GM21381 (cell line): ENCODE measurements around the gene SUGP2.
A peak's percentile ranks its signal among the peaks of the same experiment; 100 is the strongest.

ENCODE experiments used
- ATAC-seq: cut with Tn5 transposase; IDR thresholded peaks from one replicate; pipeline ENCODE4 v1.9.1; 2021; ENCODE audit warnings: mild to moderate bottlenecking, moderate library complexity; ENCODE audit not compliant: unreplicated experiment

The SUGP2 gene

DNA sequence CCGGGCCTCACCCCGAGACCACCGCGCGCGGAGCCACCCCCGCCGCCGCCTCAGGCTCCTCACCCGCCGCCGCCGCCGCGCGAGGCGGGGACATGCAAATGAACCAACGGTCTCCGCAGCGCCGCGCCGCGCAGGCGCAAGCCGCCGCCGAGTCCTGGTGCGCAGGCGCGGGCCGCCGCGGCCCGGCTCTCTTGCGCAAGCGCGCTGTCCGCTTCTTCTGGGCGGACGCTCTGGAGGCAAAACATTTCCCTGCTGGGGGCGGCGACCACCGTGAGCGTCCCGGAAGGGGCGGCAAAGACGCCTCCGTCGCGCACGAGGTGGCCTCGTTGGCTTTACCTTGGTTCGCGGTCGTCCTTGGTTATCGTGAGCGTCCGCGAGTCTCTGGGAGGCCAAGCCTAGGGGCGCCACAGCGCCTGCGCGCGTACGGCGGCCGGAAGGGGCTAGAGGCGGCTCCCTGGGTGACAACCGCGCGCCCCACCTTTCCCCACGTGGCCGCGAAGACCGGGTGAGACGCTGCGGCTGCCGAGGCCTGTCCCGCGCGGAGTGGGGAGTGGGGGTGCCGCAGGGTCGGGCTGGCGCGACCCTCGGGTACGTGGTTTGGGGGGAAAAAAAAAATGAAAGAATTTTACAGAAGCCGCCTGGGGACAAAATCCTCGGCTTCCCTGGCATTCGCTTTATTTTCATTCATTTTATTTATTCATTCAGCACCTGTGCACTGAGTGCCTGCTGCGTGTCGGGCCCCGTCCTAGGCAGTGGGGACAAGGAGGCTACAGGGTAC is at the start of gene SUGP2, which contains the start of gene ARMC6:
SUGP2 (minus strand) TSS at position 92 of the 778 bp plus-strand sequence. CDS start 2,446 bp downstream, outside the sequence.
ARMC6 (plus strand) TSS at position 178 of the 778 bp plus-strand sequence. CDS start 607 bp downstream, outside the sequence.
- ATAC-seq: peak; percentile 70

DNA sequence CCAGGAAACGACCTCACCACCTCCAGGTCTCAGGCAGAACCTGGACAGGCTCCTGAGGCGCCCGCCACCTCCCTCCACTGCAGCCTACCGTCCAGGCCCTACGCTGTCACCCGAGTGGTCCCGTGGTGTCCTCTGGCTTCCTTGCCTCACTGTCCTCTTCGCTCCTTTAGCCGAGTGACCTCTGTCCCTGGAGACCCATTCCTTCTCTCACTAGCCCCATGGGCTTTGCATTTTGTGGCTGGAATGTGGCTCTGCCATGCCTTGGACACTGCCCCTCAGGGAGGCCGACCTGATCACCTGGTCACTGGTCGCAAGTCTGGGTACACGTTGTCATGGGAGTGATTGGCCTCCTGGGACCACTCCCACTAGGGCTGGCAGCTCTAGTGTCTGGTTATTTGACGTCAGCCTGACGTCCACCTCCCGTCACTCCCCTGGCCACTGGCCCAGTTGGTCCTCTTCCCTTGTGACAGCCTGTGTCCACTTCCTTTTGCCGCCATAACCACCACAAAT is 48.4 kb upstream of the SUGP2 start:
- ATAC-seq: no peak

DNA sequence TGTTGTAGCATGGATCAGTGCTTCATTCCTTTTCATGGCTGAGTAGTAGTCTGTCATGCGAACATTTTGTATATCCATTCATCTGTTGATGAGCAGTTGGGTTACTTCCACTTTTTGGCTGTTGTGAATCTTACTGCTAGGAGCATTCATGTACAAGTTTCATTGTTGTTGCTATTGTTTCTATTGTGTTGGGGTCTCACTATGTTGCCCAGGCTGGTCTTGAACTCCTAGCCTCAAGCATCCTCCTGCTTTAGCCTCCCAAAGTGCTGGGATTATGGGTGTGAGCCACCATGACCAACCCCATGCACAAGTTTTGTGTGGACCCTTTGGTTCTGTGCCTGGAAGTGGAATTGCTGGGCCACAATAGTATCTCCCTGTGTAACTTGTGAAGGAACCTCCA is 46.3 kb upstream of the SUGP2 start:
- no peak for ATAC-seq

DNA sequence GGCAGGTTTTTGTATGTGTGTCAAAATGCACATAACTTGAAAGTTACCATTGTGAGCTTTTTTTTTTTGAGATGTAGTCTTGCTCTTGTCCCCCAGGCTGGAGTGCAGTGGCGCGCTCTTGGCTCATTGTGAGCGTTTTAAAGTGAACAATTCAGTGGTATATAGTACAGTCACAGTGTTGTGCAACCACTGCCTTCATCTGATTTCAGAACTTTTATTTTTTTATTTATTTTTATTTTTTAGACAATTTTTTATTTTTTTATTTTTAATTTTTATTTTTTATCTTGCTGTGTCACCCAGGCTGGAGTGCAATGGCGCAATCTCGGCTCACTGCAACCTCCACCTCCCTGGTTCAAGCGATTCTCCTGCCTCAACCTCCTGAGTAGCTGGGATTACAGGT is 45.5 kb upstream of the SUGP2 start:
- ATAC-seq: no peak

DNA sequence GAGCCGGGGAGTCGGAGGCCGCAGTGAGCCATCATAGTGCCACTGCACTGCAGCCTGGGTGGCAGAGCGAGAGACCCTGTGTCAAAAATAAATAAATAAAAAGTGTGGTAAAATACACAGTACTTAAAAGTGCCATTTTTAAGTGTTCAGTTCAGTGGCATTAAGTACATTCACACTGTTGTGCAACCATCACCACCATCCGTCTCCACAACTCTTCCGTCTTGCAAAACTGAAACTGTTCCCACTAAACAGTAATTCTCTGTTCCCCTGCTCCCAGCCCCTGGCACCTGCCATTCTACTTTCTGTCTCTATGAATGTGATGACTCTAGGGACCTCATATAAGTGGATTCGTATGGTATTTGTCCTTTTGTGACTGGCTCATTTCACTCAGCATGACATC is 43.8 kb upstream of the SUGP2 start:
- ATAC-seq: no peak

DNA sequence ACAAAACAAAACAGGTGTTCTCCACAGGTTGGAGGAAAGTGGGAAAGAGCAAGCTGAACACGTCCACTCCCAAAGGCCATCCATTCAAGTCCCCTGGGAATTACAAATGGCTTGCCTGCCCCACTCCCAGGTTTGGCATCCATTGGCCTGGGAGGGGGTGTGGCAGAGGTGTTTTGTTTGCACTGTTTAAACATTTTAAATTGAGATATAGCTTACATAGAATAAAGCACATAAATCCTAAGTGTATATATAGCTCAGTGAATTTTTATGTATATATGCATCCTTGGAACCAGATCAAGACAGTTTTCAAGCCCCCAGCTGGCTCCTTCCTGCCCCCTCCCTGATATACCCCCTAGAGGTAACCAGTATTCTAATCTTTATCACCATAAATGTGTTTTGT is 43.2 kb upstream of the SUGP2 start:
- ATAC-seq: no peak

DNA sequence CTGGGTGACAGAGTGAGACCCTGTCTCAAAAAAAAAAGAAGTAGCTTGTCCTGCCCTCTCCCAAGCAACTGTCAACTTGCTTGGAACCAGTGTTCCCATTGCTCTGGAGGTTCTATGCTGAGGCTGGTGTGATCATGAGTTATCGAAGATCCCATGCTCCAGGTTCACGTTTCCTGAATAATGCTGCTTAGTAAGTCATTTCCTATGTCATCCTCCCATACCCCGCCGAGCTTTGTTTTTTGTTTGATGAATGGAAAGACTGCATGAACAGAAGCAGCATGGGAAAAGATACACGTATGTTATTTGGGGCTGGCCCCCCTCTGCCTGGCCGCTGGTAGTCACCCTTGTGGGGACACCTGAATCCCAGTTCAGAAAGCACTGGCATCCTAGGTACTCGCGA is 41.8 kb upstream of the SUGP2 start:
- ATAC-seq: no peak

DNA sequence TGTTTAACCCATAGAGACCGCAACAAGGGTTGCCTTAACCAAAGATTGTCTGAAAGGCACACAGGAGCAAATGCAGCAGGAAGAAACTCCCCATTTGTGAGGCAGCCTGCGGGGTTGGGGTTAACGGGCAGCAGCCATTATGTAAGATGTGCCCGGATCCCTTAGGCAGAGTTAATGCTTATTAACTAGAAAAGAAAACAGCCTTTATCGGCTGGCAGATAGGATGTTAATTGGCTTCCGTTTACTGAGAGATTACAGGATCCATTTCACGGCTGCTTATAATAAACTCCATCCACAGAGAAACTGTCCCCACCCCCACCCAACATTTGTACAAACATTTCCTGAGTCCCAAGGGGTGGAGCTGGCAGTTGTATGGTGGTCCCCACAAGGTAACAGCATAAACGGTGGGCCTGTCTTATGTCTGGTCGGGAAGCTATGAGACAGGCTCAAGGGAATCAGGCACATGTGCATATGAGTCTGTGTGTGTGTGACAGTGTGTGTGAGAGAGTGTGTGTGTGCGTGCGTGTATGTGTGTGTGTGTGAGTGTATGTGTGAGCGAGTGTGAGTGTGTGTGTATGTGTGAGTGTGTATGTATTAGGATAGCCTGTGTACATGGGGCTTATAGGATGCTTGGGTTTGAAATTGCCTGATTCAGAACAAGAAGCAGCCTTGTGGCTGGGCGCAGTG is 41.0 kb upstream of the SUGP2 start:
- ATAC-seq: no peak

DNA sequence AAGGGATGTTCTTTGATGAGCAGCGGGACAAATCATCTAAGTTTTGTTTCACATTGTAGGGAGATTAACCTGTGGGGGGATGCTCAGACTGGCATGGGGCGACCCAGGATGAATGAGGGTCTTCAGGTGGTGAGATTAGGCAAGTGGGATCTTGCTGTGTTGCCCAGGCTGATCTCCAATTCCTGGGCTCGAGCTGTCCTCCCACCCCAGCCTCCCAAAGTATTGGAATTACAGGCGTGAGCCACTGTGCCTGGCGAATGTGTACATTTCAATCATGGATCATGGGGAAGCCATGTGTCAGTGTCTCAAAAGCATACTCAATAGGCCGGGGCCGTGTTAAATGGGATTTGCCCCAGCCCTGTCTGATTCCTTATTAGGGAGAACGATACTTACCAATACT is 38.6 kb upstream of the SUGP2 start:
- no peak for ATAC-seq

DNA sequence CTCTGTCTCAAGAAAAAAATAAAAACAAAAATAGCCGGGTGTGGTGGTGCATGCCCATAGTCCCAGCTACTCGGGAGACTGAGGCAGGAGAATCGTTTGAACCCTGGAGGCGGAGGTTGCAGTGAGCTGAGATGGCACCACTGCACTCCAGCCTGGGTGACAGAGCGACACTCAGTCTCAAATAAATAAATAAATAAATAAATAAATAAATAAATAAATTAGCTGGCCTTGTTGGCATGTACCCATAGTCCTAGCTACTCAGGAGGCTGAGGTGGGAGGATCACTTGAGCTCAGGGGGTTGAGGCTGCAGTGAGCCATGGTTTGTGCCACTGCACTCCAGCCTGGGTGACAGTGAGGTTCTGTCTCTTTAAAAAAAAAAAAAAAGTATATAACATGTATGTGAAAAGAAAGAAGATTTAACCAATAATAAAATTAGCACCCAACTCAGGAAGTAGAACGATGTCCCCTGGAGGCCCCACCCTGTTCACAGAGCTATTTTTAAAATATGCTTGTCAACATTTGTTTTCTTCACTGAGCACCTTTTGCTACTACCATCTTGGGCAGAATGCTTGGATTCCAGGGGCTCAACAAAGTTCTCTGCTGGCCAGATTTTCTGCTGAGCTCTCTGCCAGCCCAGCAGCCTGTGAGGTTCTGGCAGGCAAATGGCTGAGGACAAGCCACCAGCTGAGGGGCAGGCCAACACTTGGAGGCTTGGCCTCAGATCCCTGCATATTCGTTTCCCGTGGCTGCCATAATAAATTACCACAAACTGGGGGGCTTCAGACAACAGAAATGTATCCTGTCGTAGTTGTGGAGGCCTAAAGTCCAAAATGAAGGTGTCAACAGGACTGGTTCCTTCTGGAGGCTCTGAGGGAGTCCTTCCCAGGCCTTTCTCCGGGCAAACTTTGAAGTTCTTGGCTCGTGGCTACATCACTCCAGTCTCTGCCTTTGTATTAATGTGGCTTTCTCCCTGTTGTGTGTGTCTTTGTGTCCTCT is 35.6 kb upstream of the SUGP2 start:
- no peak for ATAC-seq

DNA sequence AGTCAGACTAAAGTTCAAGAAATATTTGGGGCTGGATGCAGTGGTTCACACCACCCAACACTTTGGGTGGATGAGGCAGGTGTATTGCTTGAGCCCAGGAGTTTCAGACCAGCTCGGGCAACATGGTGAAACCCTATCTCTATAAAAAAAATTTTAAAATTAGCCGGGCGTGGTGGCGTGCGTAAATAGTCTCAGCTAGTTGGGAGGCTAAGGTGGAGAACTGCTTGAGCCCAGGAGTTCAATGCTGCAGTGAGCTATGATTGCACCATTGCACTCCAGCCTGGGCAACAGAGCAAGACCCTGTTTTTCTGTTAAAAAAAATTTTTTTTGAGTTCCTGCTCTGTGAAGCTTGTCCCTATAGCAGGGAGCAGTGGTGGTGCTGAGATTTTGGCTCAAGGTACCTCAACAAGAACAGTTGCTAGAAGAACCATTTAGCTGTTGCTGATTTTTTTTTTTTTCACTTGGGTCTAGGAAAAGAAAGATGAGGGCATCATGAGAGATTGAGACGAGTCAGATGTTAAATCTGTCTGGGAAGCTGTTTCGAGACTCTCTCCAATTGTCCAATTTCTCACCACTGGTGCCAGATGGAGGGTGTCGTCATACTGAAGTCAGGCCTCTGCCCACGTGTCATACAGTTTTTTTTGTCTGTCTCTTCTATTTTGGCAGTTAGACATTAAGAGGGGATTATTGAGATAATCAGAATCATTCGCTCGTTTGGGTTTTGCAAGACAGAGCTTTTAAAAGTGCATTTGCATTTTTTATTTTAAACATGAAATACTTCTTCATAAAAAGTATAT is 34.2 kb upstream of the SUGP2 start:
- no peak for ATAC-seq

DNA sequence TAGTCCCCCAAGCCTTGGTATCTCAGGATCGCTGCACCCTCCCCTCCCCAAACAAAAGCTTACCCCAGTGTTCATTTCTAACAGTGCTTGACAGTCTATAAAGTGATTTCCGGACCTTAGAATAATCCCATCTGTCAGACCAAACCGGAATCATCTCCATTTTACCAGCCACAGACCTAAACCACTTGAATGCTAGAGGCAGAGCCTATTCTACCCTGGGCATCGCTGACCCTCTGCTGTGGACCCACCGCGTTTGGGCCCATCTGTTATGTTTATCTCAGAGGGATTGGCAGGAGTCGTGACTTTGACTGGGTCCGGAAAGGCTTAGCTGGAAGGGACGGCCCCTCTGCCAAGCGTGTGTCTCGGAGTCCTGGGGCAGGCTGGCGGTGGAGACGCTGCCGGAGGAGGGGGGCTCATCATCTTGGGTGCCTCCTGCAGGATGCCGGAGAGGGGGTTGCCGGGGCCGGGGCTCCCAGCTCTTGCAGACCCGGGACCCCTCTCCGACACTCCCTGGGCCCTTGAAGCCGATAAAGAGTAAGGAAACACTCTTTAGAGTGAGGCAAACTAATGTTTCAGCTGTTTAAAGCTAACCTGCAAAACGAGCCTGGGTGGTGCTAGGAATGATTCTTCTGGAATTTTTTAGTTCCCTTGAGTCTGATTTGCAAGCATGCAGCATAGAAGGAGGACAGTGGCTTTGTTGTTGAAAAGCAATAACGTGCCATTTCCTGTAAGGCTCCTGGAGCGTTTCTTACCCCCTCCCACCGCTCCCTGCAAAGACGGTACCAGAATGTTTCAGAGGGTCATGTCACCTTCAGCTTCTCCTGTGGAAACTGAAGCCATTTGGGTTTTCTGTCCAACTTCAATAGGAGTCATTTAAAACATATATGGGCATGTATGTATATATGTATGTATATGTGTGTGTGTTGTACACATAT is 31.8 kb upstream of the SUGP2 start:
- ATAC-seq: no peak

DNA sequence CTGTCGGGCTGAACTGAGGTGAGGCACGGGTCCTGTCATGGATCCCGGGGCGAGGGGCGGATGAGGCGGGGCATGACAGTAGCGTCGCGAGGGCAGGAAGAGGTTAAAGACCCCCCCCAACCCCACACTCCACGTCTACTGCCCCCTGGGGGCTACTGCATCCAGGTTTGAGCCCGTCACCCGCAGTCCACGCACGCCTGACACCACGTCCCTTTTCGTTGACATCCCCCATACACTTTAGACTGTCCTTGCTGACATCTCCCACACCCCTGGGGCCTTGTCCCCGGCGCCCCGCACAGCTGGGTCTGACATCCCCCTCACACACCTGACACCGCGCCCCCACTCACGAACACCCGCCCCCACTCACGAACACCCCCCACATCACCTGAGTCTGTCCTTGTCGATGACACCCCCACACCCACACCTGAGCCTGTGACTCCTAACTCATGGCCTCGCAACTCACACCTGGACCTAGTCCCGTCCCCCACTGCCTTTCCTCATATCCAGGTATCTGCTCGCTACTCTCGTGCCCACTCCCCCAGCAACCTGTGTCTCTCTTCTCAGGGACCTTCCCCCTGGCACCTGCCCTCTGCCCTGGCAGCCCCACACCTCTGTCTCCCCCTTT is 30.9 kb upstream of the SUGP2 start:
- no peak for ATAC-seq

DNA sequence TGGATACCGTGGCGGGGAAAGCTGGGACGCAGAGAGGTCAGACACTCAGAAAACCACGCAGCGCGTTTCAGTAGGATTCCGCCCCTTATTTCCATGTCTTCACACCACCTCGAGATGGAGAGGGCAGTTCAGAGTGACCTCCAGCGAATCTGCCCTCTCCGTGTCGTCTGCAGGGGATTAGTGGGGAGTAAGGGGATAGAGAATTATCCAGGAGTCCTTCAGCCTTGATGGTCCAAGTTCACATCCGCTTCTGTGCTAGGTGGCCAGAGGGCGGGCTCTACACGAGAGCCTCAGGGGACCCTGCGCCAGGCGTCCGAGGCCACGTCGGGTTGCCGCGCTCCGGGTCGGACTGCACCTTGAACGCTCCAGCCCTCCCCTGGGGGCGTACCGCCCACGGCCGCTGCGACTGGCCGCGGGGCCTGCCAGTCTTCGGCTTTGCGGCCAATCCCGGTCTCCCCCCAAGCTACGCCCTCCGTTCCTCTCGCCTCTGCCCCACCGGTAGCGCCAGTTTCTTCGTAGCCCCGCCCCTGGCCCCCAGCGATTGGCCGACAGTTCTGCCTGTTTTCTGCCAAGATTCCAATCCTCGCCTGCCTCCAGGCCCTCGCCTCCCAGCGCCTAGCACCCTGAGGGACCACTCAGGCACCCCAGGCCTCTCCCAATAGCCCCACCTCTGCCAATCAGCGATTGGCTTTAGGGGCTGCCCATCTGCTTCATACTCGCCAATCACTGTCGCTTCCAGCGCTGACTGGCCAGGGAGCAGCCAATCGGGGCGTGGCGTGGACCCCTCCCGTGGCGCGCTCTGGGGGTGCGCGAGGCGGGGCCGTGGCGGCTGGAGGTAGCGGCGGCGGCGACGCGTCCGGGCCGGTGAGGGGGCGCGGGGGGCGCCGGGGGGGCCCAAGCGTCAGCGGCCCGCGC is 30.1 kb upstream of the SUGP2 start, which contains the start of gene SLC25A42:
SLC25A42 (plus strand) TSS at position 812 of the 915 bp plus-strand sequence. CDS start 32,131 bp downstream, outside the sequence.
- peak; percentile 89 for ATAC-seq

DNA sequence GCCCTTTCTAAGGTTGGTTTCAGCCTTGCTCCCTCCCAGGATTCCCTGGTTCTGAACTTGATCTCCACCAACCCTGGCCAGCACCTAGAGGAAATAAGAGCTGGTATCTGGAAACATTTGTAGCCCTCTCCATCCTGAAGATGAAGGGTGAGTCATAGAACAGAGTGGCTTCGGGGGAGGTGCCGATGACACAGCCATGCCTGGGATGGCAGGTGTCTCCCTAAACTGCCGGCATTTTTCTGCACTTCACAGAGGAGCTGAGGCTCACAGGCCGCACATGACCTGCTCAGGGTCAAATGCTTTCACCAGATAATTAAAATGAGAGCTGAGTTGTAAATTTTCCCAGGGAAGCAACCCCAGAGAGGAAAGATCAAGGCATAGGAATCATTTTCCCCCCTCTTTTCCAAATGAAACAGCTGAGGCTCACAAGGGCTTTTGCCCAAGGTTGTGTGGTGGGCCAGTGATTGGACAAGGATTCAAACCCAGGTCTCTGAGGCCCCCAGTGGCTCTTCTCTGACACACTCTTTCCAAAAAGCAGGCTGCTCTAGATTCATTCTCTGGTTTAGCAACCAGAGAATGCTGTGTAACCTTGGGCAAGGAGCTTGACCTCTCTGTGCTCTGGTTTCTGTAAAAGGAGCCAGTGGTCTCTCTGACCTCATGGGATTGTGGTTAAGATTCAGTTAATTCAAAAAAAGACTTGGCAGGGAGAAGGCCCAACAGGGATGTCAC is 29.3 kb upstream of the SUGP2 start:
- no peak for ATAC-seq

DNA sequence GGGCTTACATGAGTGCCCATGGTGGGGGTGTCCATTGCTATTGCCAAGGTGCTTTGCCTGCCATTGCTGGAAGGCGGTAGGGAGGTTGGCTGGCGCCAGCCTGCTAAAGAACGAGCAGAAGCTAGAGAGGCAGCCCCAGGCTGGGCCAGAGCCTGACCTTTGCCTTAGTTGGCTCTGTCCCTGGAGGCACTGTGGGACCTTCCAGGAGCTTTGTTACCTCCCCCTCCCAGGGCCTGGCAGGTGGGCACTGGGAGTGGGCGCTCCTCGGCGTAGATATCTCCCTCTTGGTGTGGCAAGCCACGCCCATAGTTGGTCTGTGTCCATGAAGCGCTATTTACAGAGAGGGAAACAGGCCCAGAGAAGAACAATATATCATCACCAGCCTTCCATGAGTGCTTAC is 28.2 kb upstream of the SUGP2 start:
- no peak for ATAC-seq
